CD8-positive, alpha-beta memory T cell (primary cell): ENCODE measurements around the gene CHCHD6. TPM values are rescaled to one million over a fixed set of nuclear protein-coding genes. Genes with fewer than 3 reads are reported as not detected.

Experiments
- CTCF ChIA-PET: fragments of 350-600 bp; sonication (Branson Sonifier 250); formaldehyde crosslinking; loops from one replicate; lab custom pipeline; 2021; ENCODE audit warnings: antibody characterized with exemption; lab: Charles Lee
- POLR2A ChIA-PET: fragments of 350-600 bp; sonication (Branson Sonifier 250); formaldehyde crosslinking; loops from one replicate; lab custom pipeline; 2021; ENCODE audit warnings: antibody characterized with exemption; lab: Charles Lee
- DNase-seq, 5 donors: peaks; one replicate each; pipeline versions ENCODE4 v3.0.0 to v3.0.0-alpha.2; 2020 to 2022; ENCODE audit warnings: mixed read lengths in 1 of 5
- H3K27ac ChIP-seq: one replicate; pipeline ENCODE4 v1.7.0; 2013; ENCODE audit warnings: low read depth, mild to moderate bottlenecking, low read length, moderate library complexity
- H3K27me3 ChIP-seq: 2 replicates; pipeline ENCODE4 v1.7.0; 2013; ENCODE audit warnings: low read length, mild to moderate bottlenecking; ENCODE audit not compliant: insufficient read depth, poor library complexity, severe bottlenecking
- H3K36me3 ChIP-seq: 2 replicates; pipeline ENCODE4 v1.7.0; 2013; ENCODE audit warnings: mild to moderate bottlenecking, low read length, moderate library complexity; ENCODE audit not compliant: insufficient read depth
- H3K4me1 ChIP-seq: 2 replicates; pipeline ENCODE4 v1.7.0; 2013; ENCODE audit warnings: mild to moderate bottlenecking, low read length, moderate library complexity; ENCODE audit not compliant: insufficient read depth
- H3K4me3 ChIP-seq: 2 replicates; pipeline ENCODE4 v1.7.0; 2013; ENCODE audit warnings: mild to moderate bottlenecking, low read length
- H3K9me3 ChIP-seq: 2 replicates; pipeline ENCODE4 v1.7.0; 2013; ENCODE audit warnings: mild to moderate bottlenecking, low read length
- H3K27ac Mint-ChIP-seq, 8 donors: one replicate each; pipeline ENCODE4 v1.8.0; 2020 to 2021; ENCODE audit warnings: mixed read lengths in 8 of 8, mild to moderate bottlenecking in 6 of 8, inconsistent platforms in 3 of 8, moderate library complexity in 3 of 8
- H3K27me3 Mint-ChIP-seq, 2 donors: one replicate each; pipeline ENCODE4 v1.8.0; 2020 to 2021; ENCODE audit warnings: mixed read lengths in 2 of 2, mild to moderate bottlenecking in 1 of 2, moderate library complexity in 1 of 2
- H3K36me3 Mint-ChIP-seq, 3 donors: one replicate each; pipeline ENCODE4 v1.8.0; 2020 to 2021; ENCODE audit warnings: mixed read lengths in 3 of 3, inconsistent platforms in 1 of 3, mild to moderate bottlenecking in 1 of 3
- H3K4me1 Mint-ChIP-seq, 3 donors: one replicate each; pipeline ENCODE4 v1.8.0; 2020 to 2021; ENCODE audit warnings: mixed read lengths in 3 of 3, inconsistent platforms in 1 of 3, mild to moderate bottlenecking in 1 of 3
- H3K4me3 Mint-ChIP-seq, 7 donors: one replicate each; pipeline ENCODE4 v1.8.0; 2020 to 2021; ENCODE audit warnings: mixed read lengths in 7 of 7, mild to moderate bottlenecking in 6 of 7, moderate library complexity in 4 of 7, inconsistent platforms in 2 of 7
- H3K9me3 Mint-ChIP-seq, 5 donors: one replicate each; pipeline ENCODE4 v1.8.0; 2020 to 2022; ENCODE audit warnings: mixed read lengths in 5 of 5, mild to moderate bottlenecking in 3 of 5, moderate library complexity in 2 of 5, inconsistent platforms in 1 of 5
- polyA plus RNA-seq: library from polyadenylated mRNA; unstranded; fragments of 300-500 nt; fragmentation: Illumina TruSeq; gene quantifications from one replicate; pipeline ENCODE4 v1.2.3, GENCODE V29; 2021
- total RNA-seq, 2 experiments: library from RNA; stranded (reverse); gene quantifications; one replicate each; pipeline ENCODE4 v1.2.3, GENCODE V29; 2021

Gene CHCHD6
- total and polyA plus RNA-seq, 3 experiments from 2014 or later = 12.0 to 16.7 (median 15.0) TPM

GRCh38 chr3:126659915-126660886 is 43.8 kb upstream of the CHCHD6 start:
- Histone ChIP-seq H3K4me3 (no peak overlapping the region), H3K9me3 (no peaks in the 10 kb centered on the region), H3K27ac (no peak overlapping the region), H3K4me1 (no peaks in the 10 kb centered on the region), H3K36me3 (no peaks in the 10 kb centered on the region), H3K27me3 (no peaks in the 10 kb centered on the region)
- Mint-ChIP-seq H3K9me3 (no peaks in the 10 kb centered on the region), H3K36me3 (no peaks in the 10 kb centered on the region), H3K4me3 (no peak overlapping the region), H3K4me1 (peaks cover 0 to under 1% (median under 1%) of the 10 kb centered on the region in 3 donors), H3K27ac (peak overlapping the region in 1 of 8 donors; percentile 33), H3K27me3 (peaks cover 17 to 48% of the 10 kb centered on the region in 2 donors)
- ChIA-PET CTCF (interaction anchor here (2.0 kb wide), 1 partner anchor 20 kb away, joined by 6 read pairs; no protein-coding TSS in a partner anchor), POLR2A (no interaction called here)
- DNase-seq = no peak

DNA sequence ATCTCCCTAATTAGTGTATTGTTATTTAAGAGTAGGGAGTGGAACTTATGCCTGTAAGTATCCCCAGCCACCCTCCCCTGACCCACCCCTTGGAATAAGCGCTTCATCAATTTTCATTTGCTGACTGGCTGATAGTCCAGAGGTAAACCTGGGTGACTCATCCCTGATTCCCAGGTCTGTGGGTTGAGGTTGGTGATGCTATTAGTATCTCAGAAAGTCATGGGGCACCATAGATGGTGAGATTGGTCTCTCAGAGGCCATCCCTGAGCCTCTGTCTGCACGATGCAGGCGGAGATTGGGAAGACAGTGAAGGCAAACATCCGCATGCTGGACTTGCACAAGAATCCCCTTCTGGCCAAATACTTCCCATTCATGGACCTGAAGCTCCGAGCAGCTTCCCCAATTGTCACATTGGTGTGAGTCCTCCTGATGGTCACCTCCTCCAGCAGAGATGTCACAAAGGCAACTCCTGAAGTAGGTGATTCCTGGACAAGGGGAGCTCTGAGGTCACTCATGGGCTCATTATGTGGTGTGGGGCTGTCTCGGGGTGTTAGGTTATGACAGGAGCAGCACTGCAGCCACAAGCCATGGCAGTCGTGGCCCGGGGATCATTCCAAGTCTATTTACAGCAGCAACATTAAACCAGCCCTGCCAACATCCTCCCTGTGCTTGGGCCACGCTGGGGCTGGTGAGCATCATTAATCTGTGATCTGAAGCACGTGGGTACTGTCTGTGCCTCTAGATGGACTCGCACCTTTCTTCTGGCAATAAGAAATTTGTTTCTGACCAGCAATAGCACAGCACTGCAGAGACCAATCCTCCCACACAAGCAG is 42.3 kb upstream of the CHCHD6 start:
- Mint-ChIP-seq H3K27ac (peak overlapping the region in 1 of 8 donors; percentile 4), H3K9me3 (no peaks in the 10 kb centered on the region), H3K36me3 (no peaks in the 10 kb centered on the region), H3K4me1 (no peaks in the 10 kb centered on the region), H3K27me3 (peaks cover 9 to 45% of the 10 kb centered on the region in 2 donors), H3K4me3 (no peak overlapping the region)
- no peaks in the 10 kb centered on the region for H3K4me1 ChIP-seq
- H3K9me3 ChIP-seq = no peaks in the 10 kb centered on the region
- H3K36me3 ChIP-seq = no peaks in the 10 kb centered on the region
- ChIA-PET POLR2A (no interaction called here), CTCF (interaction anchor here (2.0 kb wide), 1 partner anchor 18 kb away, joined by 6 read pairs; no protein-coding TSS in a partner anchor)
- H3K27ac ChIP-seq = no peak overlapping the region
- DNase-seq = no peak
- no peak overlapping the region for H3K4me3 ChIP-seq
- H3K27me3 ChIP-seq = no peaks in the 10 kb centered on the region

- Histone ChIP-seq H3K4me3 (no peak overlapping the region), H3K4me1 (no peaks in the 10 kb centered on the region), H3K36me3 (no peaks in the 10 kb centered on the region), H3K9me3 (no peaks in the 10 kb centered on the region), H3K27me3 (no peaks in the 10 kb centered on the region), H3K27ac (no peak overlapping the region)
- ChIA-PET POLR2A (no interaction called here), CTCF (no interaction called here)
- Mint-ChIP-seq H3K27me3 (peaks cover 4 to 37% of the 10 kb centered on the region in 2 donors), H3K4me3 (no peak overlapping the region), H3K4me1 (no peaks in the 10 kb centered on the region), H3K36me3 (no peaks in the 10 kb centered on the region), H3K27ac (peak overlapping the region in 1 of 8 donors; percentile 79), H3K9me3 (no peaks in the 10 kb centered on the region)
- no peak for DNase-seq
These were observed 40.8 kb upstream of the CHCHD6 start for GRCh38 chr3:126663257-126663656.

DNA sequence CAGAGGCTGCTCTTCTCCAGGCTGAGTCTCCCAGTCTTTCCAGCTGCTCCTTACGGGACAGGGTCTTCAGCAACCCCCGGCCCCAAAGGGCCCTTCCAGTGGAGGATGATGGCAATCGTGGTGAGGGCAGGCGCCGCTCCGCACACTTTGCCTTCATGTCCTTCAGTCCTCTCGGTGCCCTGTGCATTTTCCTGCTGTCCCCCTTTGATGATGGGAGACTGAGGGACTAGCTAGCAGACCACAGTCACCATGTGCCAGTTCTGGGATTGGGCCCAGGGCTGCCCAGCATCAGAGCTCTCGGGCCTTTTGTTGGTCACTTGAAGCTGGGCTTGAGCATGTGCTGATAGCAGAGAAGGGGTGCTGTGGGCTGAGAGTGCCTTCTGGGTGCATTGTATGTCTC is 40.3 kb upstream of the CHCHD6 start:
- H3K27ac Mint-ChIP-seq = peak overlapping the region in 1 of 8 donors; percentile 79
- no peaks in the 10 kb centered on the region for H3K9me3 Mint-ChIP-seq
- CTCF ChIA-PET = no interaction called here

GRCh38 chr3:126664591-126665214 is 39.3 kb upstream of the CHCHD6 start:
- no peaks in the 10 kb centered on the region for H3K4me1 ChIP-seq
- no peak for DNase-seq
- Mint-ChIP-seq H3K36me3 (no peaks in the 10 kb centered on the region), H3K9me3 (peaks cover 0 to 3% (median 0%) of the 10 kb centered on the region in 5 donors), H3K27ac (no peak overlapping the region), H3K4me1 (no peaks in the 10 kb centered on the region), H3K4me3 (no peak overlapping the region), H3K27me3 (peaks cover 7 to 37% of the 10 kb centered on the region in 2 donors)
- no peaks in the 10 kb centered on the region for H3K27me3 ChIP-seq
- ChIA-PET CTCF (no interaction called here), POLR2A (no interaction called here)
- H3K4me3 ChIP-seq = no peak overlapping the region
- no peak overlapping the region for H3K27ac ChIP-seq
- H3K36me3 ChIP-seq = no peaks in the 10 kb centered on the region
- no peaks in the 10 kb centered on the region for H3K9me3 ChIP-seq

More for the DNA sequence above, 40.3 kb upstream of the CHCHD6 start:
- Histone ChIP-seq H3K4me1 (no peaks in the 10 kb centered on the region), H3K36me3 (no peaks in the 10 kb centered on the region), H3K27me3 (no peaks in the 10 kb centered on the region), H3K27ac (no peak overlapping the region), H3K9me3 (no peaks in the 10 kb centered on the region), H3K4me3 (no peak overlapping the region)
- DNase-seq = no peak
- H3K27me3 Mint-ChIP-seq = peaks cover 4 to 37% of the 10 kb centered on the region in 2 donors
- H3K4me3 Mint-ChIP-seq = no peak overlapping the region
- no peaks in the 10 kb centered on the region for H3K4me1 Mint-ChIP-seq
- no peaks in the 10 kb centered on the region for H3K36me3 Mint-ChIP-seq
- POLR2A ChIA-PET = no interaction called here

- ChIA-PET POLR2A (no interaction called here), CTCF (no interaction called here)
- Mint-ChIP-seq H3K4me3 (no peak overlapping the region), H3K27ac (peak overlapping the region in 1 of 8 donors; percentile 77), H3K9me3 (peaks cover 0 to 5% (median 0%) of the 10 kb centered on the region in 5 donors), H3K27me3 (peaks cover 7 to 31% of the 10 kb centered on the region in 2 donors), H3K36me3 (no peaks in the 10 kb centered on the region), H3K4me1 (no peaks in the 10 kb centered on the region)
- DNase-seq = no peak
- no peaks in the 10 kb centered on the region for H3K9me3 ChIP-seq
- no peak overlapping the region for H3K4me3 ChIP-seq
- H3K27ac ChIP-seq = no peak overlapping the region
- H3K4me1 ChIP-seq = no peaks in the 10 kb centered on the region
- H3K36me3 ChIP-seq = no peaks in the 10 kb centered on the region
- H3K27me3 ChIP-seq = no peaks in the 10 kb centered on the region
These were observed 38.7 kb upstream of the CHCHD6 start for GRCh38 chr3:126665221-126665936.

DNA sequence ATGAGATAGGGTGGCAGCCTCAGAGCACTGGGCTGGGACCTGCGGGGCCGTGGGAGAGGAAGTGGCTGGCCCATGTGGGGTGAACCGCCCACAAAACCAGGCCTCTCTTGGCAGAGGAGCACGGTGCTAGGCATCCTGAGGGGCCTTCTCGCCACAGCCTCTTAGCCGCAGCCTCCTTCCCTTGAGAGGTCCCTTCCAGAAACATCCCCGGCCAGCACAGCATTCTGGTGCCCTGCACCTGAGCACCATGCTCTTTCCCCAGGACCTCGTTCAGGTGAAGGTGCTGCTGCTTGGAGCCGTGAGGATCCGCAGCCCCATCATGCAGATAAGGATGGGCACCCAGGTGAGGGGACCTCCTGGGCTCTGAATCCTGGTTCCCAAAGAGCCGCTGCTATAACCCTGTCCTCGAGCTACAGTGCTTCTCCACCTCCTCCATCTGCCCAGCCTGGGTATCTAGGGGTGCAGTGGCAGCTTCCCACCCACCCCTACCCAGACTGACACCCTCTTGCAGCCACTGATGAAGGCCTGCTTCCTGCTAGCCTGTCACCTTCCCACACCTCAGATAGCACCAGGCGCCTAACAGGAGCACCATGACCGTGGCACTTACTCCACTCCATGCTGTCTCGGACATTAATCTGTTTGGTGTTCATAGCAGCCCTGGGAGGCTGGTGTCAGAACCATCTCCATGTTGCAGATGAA is 37.9 kb upstream of the CHCHD6 start:
- CTCF ChIA-PET = no interaction called here
- no peaks in the 10 kb centered on the region for H3K4me1 Mint-ChIP-seq
- peaks cover 7 to 25% of the 10 kb centered on the region in 2 donors for H3K27me3 Mint-ChIP-seq

More for the DNA sequence above, 37.9 kb upstream of the CHCHD6 start:
- Histone ChIP-seq H3K27me3 (no peaks in the 10 kb centered on the region), H3K27ac (no peak overlapping the region), H3K4me3 (no peak overlapping the region), H3K9me3 (no peaks in the 10 kb centered on the region), H3K36me3 (no peaks in the 10 kb centered on the region), H3K4me1 (no peaks in the 10 kb centered on the region)
- DNase-seq = no peak
- peak overlapping the region in 1 of 8 donors; percentile 17 for H3K27ac Mint-ChIP-seq
- POLR2A ChIA-PET = no interaction called here
- peaks cover 0 to 9% (median 4%) of the 10 kb centered on the region in 5 donors for H3K9me3 Mint-ChIP-seq
- no peak overlapping the region for H3K4me3 Mint-ChIP-seq
- peaks cover 0 to 5% (median 0%) of the 10 kb centered on the region in 3 donors for H3K36me3 Mint-ChIP-seq
